GM18909 (cell line): ENCODE measurements around the gene TAF8.

Source experiments
- ATAC-seq: cut with Tn5 transposase; IDR thresholded peaks from one replicate; pipeline ENCODE4 v1.9.1; 2021; ENCODE audit warnings: mild to moderate bottlenecking; ENCODE audit not compliant: unreplicated experiment, poor library complexity

TAF8 gene

GRCh38 chr6:42118162-42119001 is 68.1 kb downstream of the TAF8 start:
- no peak for ATAC-seq

- no peak for ATAC-seq
Observed at GRCh38 chr6:42120895-42121865, 70.9 kb downstream of the TAF8 start.

DNA sequence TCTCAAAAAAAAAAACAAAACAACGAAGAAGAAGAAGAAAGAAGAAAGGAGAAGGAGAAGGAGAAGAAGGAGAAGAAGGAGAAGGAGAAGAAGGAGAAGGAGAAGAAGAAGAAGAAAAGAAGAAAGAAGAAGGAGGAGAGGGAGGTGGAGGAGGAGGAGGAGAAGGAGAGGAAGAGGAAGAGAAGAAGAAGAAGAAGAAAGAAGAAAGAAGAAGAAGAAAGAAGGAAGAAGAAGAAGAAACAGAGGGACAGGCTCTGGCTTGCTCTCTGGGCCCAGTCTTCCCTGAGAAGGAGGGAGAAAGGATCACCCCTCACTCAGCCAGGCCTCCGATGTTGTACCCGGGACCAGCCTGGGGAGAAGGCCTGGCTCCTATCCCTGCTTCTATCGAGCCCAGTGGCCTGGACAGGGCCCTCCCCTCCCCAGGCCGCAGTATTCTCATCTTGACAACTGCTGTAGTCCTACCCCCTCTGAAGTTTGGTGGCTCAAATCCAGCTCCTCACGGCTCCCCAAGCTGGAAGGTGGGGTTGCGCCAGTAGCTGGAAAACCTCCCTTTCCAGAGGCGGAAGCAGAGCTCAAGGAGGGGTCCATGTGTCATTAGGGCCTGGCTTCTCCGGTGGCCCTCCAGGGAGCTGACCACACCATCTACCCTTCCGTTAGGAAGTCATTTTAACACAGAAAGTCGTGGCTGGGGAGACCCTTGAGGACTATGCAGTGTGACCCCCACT is 73.2 kb downstream of the TAF8 start:
- ATAC-seq, result no peak

DNA sequence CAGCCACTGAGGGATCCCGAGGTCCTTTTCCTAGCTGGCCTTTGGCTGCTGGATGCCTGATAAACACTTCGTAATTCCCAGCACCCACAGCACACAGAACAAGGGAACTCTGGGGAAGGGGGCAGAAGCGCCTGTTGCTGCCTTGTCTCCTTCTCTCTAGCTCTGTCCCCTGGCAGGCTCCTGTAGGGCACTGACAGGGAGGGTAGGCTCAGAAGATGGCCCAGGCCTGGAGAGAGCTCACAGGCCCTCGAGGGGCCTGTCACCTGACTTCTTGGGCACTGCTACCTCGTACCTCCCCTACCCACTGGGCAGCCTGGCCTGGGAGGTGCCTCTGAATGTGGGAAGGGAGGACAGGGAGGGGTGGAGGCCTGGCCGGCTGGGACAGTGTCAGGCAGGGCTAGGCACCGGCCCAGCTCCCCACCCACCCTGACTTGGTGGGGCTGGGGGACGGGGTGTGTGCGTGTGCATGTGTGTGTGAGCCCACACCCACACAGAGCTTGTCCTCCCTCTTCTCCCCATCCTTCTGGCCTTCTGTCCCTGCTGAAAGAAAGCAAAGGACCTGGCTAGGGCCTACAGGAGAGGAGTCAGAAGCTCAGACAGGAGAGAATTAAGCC is 74.0 kb downstream of the TAF8 start:
- no peak for ATAC-seq

DNA sequence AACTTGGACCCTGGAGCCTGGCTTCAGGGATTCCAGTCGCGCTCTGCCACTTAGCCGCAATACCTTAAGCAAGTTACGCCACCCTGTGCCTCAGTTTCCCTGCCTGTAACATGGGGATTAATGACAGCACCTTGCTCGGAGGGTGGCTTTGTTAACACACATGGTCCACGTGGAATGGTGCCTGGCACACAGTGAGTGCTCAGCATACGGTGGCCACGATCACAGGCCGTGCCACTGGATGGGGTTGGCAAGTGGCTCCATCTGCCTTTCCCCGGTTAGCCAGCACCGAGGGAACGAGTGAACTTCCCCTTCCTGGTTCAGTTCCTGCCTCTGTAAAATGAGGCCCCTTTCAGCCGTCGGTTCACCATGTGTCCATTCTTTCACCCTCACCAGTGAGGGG is 74.9 kb downstream of the TAF8 start:
- ATAC-seq, result no peak

DNA sequence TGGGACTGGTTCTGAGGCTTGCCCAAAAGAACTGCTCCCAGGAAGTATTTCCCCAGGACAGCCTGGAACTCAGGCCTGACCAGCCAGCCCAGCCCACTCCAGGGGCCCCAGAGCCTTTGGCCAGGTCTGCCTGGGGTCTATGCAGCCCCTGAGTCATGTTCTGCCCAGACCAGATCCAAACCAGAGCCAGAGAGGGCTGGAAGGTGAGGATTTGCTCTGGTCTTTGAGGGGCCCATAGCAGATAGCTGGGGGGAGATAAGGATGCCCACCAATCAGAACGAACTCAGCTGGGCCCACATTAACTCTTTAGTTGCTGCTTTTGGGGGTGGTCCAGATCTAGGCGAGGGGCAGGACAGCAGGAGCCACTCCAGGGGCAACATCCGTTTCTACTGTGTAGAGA is 75.3 kb downstream of the TAF8 start:
- no peak for ATAC-seq

DNA sequence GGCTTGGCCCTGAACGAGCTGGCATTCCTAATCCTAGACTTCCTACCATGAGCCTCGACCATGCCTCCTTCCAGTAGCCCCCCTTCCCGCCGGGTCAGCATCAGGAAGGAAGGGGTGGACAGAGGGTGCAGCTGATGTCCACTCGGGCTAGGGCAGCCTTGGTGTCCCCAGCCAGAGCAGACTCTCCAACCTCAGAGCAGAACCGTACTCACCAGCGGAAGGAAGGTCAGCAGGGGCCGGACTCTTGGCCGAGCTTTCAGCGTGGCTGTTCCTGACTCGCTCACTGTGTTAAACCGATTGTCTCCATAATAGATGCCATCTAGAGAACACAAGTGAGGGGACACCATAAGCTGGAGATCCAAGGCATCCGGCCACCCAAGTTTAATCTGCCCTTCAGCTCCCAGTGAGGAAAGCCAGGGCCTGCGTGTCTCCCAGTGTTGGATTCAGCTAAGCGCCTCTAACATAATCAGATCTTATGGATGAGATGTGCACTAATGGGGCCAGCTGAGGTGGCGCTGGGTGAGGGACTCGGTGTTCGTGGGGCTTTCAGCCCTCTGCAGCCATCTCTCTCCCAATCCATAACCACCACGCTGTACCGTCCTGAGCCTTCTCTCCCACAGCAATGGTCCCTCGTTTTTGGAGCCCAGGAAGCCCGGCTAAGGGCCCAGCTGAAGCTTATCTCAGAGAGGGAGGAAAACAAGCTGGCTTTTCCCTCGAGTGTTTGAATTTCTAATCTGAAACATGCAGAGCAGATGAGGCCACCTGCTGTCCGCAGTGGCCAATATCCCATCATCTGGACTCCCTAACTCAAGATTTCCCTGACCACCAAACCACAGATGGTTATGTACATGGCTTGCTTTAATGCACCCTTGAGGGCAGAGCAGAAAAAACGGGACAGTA is 78.4 kb downstream of the TAF8 start:
- no peak for ATAC-seq

- no peak for ATAC-seq
Observed at GRCh38 chr6:42129360-42129676, 79.0 kb downstream of the TAF8 start.

GRCh38 chr6:42131531-42131930 is 81.2 kb downstream of the TAF8 start:
- no peak for ATAC-seq

DNA sequence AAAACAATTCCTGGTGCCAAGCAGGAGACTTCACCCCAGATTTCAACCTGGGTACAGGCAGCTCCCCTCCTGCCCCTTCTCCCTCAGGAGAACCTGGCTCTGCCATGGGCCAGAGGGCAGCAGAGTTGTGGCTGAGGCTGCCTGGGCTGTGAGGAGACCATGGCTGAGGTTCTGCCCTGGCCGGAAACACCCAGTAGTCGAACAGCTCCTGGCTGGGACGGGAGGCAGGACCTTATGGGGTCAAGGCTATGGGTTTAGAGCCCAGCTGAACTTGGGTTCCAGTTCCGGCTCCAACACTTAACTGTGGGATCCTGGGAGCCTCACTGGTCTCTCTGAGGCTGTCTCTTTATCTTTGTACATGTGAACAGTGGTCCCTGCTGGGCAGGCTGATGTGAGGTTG is 83.6 kb downstream of the TAF8 start:
- no peak for ATAC-seq

- no peak for ATAC-seq
Observed at GRCh38 chr6:42135161-42135560, 84.8 kb downstream of the TAF8 start.

GRCh38 chr6:42135722-42136121 is 85.4 kb downstream of the TAF8 start:
- no peak for ATAC-seq

GRCh38 chr6:42136508-42137193 is 86.3 kb downstream of the TAF8 start:
- peak; percentile 55 for ATAC-seq
